ENCODE data around the gene ZNF121.
"Not testable (repeated sequence)": the region's sequence is repeated elsewhere in the genome, so short reads cannot be mapped to it uniquely, and the experiment has no call there.

Gene ZNF121

DNA sequence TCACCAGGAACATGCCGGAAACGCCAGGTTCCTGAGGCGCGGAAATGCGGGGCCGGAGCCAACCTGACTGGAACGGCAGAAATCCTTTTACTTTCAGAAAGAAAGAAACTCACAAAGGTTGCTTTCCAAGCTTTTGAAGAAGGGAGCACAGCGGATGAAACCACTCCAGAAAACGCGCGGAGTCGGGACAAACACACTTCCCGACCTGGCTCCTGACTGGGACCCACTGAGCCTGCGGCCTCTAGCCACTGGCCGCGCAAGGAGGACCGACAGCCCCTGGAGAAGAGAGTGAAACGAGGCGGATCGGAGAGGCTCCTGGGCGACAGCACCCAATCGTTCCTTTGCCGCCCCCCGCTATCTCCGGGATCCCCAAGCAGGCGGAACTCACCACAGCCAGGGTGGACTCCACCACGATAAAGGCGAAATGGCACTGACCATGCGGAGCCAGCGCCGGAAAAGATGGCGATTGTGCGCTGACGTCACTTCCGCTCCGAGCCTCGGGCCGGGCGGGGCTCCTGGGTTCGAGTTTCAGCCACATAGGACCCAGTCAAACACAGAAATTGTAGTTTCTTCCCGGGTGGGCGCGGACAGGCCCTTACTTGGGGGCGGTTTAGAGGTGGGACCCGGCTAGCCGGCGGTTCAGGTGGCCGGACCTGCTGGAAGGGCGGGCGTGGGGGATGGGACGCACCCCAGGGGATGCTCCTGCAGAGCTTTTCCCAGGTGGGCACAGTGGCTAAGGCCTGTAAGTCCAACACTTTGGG is at the start of gene ZNF121:
ZNF121 (minus strand) TSS at position 432 of the 761 bp plus-strand sequence. CDS start 16,407 bp downstream, outside the sequence.
- DNase-seq, result peak; percentile 85

DNA sequence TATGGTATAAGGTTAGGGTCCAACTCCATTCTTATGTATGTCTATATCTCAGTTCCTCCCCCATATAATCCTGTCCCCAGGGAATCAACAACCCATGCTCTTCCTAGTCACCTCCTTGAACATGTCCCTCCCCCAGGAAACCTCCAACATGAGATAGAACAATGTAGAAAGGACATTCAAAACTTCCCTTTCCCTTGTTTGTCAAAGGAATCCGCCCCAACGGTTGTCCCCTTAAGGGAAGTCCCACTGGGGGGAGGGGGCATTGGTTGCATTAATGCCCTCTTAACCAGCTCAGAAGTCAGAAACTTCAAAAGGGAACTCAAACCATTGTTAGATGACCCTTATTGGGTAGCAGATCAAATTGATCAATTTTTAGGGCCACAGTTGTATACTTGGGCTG is 43.6 kb upstream of the ZNF121 start:
- no peak for DNase-seq

DNA sequence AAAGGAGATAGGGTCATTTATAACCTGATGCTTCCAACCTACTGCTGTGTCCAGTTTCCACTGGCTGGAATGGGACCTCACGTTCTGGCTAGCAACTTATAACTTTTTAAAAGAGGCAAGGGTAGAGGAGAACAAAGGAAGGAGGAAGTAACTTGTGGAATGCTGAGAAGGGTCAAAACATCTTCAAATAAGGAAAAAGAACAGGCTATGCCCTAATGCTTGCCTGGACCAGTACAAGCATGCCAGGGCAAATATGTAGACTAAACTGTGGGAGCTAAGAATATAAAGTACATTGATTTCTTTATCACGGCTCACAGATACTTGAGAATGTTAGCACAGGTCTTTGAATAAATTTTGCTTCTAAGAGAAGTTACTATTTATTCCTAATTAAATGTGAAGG is 38.2 kb upstream of the ZNF121 start:
- no peak for DNase-seq

DNA sequence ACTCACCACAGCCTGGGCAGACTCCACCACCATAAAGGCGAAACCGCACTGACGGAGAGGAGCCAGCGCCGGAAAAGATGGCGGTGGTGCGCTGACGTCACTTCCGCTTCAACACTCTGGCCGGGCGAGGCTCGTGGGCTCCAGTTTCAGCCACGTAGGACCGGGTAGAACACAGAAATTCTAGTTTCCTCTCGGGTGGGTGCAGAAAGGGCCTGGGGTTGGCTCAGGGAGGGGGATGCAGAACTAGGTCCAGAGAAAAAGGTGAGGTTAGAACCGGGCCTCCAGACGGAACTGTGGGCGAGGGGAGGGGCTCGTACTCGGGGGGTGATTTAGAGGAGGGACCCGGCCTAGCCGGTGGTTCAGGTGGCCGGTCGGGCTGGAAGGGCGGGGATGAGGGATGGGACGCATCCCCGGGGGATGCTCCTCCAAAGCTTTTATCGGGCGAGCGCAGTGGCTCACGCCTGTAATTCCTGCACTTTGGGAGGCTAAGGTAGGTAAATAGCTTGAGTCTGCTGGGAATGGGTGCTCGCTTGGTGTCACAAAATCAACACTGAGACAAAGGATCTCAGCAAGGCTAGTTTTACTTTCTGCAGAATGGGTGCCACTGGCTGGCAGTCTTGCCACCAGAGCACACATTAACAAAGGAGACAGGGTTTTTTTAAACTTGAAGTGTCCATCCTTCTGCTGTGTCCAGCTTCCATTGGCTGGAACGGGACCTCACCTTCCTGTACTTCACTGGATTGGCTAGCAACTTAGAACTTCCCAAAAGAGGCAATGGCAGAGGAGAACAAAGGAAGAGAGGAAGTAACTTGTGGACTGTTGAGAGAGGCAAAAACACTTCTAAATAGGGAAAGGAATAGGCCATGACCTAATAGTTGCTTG is 37.1 kb upstream of the ZNF121 start, which contains the start of gene ZNF561:
ZNF561 (minus strand) TSS at position 77 of the 882 bp plus-strand sequence. CDS start 1,776 bp downstream, outside the sequence.
- peak; percentile 84 for DNase-seq

DNA sequence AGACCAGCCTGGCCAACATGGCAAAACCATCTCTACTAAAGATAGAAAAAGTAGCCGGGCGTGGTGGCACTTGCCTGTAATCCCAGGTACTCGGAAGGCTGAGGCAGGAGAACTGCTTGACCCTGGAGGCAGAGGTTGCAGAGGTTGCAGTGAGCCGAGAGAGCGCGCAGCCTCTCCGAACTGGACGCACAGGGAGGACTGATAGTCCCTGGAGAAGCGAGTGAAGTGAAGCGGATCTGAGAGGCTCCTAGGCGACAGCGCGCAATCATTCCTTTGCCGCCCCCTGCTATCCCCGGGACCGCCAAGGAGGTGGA is 36.5 kb upstream of the ZNF121 start:
- no peak for DNase-seq

DNA sequence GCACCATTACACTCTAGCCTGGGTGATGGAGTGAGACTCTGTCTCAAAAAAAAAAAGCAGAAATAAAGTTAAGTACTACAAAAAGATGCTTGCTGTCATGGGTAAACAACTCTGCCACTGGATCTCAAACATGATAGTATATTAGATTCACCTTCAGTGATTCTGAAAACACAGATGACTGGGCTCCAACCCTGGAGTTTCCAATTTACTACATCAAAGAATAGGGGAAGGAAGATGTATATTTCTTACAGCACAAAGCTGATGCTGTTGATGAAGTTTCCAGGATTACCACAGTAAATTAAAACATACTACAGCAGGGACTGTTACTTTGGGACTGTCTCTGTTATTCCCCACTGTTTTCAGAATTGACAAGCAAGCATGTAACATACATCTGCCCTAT is 31.5 kb upstream of the ZNF121 start:
- no peak for DNase-seq

DNA sequence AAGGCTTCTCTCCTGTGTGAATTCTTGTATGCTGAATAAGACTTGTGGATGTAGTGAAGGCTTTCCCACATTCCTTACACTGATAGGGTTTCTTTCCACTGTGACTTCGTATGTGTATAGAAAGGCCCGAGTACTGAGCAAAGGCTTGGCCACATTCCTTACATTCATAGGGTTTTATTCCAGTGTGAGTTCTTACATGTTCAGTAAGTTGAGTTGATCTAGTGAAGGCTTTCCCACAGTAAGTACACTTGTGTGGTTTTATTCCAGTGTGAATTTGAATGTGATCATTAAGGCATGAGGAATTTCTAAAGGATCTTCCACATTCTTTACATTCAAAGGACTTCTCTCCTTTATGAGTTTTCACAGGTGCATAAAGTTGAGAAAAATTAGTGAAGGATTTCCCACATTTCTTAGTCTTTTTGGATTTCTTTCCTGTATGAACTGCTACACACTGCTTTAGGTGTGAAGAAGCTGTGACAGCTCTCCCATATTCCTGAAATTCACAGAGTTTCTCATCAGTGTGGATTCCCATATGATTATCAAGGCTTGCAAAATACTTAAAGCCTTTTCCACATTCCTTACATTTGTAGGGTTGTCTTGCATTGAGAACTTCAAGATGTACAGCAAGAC is 26.3 kb upstream of the ZNF121 start:
- no peak for DNase-seq

DNA sequence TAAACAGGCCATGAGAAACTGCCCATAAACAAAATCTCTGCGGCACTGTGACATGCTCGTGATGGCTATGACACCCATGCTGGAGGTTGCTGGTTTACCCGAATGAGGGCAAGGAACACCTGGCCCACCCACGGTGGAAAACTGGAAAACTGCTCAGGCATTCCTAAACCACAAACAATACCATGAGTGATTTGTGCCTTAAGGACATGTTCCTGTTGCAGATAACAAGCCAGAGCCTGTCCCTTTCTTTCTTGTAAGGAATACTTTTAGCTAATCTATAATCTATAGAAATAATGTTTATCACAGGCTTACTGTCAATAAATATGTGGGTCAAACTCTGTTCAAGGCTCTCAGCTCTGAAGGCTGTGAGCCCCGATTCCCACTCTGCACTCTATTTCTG is 24.6 kb upstream of the ZNF121 start:
- DNase-seq, result no peak

DNA sequence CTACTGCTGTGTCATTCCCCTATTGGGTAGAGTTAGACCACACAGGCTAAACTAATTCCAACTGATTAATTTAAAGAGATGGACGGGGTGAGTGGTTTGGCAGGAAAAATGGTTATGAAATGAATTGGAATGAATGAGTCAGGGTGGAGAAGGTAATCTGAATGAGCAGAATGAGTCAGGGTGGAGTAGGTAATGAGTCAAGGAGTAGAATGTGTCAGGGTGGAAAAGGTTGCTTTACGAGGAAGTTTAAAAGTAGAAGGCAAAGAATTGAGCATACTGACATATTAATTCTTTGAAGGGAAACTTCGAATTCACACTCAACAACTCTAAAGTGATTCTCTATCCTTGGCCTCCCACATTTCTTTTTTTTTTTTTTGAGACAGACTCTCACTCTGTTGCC is 12.7 kb upstream of the ZNF121 start:
- no peak for DNase-seq

DNA sequence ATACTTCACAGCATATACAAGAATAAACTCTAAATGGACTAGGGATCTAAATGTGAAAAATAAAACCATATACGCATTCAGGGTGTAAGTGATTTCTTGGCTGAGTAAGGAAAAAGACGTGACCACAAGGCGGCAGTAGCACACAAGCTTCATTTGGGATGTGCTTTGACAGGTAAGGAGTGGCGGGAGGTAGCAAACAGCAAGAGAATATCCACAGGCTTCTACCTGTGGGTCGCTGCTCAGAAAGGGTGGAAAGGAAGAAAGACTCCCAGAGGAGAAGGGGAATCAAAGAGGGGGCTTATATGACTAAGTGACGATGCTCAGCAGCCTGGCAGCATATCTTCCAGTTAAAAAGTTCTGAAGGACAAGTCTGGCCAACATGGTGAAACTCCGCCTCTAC is 2.5 kb upstream of the ZNF121 start:
- peak; percentile 72 for DNase-seq

DNA sequence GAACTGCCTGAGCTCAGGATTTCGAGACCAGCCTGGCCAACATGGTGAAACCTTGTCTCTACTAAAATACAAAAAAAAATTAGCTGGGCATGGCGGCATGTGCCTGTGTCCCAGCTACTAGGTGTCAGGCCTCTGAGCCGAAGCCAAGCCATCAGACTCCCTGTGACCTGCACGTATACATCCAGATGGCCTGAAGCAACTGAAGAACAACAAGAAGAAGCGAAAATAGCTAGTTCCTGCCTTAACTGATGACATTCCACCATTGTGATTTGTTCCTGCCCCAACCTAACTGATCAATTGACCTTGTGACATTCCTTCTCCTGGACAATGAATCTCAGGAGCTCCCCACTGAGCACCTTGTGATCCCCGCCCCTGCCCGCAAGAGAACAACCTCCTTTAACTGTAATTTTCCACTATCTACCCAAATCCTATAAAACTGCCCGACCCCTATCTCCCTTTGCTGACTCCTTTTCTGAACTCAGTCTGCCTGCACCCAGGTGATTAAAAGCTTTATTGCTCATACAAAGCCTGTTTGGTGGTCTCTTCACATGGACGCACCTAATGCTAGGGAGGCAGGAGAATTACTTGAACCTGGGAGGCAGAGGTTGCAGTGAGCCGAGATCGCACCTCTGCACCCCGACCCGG is 2.1 kb downstream of the ZNF121 start:
- DNase-seq, result not testable (repeated sequence)

DNA sequence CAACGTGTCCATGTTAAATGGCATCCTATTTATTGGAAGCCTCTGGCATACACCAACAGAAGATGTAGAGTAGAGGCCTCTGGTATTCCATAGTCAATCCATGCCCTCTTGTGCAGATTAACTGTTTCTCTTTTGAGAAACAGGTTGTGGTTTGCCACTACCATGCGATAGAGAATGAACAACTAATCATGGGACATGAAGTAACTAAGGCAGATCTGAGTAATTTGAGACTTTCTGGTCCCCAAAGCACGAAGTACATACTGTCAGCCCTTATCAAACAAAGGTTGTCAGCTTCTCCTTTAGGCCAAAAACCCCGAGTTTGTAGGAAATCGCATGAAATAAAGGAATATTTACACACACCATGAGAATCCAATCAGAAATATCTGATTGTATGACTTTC is 3.6 kb downstream of the ZNF121 start:
- DNase-seq, result no peak

DNA sequence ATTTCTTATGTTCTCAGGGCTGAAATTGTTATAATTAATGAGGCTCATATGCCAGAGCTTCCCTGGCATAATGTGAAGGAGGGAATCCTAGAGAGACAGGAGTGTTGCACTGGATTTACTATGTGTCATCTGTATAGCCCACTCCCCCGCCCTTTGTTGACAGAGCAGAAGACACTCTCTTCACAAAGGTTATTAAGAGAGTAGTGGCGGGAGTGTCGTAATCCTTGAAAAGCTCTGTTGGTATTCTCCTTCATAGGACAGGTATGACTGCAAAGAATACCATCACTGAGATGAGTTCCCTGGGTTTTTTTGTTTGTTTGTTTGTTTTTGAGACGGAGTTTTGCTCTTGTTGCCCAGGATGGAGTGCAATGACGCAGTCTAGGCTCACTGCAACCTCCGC is 14.0 kb downstream of the ZNF121 start:
- DNase-seq, result no peak

DNA sequence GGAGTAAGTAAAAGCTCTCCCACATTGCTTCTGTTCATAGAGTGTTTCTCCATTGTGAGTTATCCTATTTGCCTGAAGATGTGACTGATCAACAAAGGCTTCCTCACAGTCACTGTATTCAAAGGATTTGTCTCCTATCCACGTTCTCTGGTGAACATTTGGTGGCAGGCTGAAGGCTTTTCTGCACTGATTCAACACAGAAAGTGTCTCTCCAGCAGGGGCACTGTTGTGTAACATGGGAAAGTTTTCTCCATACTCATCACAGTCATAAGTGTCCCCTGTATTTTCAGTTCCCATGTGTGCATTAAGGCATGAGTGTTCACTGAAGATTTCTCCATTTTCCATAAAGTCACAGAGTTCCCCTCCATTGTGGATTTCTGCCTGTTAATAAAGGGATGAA is 17.6 kb downstream of the ZNF121 start:
- DNase-seq, result no peak

DNA sequence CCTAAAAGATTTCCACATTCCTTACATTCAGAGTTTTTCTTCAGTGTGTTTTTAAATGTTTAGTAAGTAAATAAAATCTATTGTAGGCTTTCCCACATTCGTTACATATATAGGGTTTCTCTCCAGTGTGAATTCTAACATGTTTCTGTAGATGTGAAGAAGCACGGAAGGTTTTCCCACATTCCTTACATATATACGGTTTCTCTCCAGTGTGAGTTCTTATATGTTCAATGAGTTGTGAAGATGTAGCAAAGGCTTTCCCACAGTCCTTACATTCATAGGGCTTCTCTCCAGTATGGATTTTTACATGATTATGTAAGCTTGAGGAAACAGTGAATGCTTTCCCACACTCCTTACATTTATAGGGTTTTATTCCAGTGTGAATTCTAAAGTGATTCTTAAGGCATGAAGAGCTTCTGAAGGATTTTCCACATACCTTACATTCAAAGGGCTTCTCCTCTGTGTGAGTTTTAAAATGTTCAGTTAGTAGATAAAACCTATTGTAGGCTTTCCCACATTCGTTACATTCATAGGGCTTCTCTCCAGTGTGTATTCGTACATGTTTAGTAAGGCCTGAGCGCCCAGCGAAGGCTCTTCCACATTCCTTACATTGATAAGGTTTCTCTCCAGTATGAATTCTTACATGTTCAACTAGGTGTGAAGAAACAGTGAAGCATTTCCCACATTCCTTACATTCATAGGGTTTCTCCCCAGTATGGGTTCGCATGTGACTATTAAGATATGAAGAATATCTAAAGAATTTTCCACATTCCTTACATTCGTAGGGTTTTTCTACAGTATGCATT is 18.2 kb downstream of the ZNF121 start:
- DNase-seq, result no peak

DNA sequence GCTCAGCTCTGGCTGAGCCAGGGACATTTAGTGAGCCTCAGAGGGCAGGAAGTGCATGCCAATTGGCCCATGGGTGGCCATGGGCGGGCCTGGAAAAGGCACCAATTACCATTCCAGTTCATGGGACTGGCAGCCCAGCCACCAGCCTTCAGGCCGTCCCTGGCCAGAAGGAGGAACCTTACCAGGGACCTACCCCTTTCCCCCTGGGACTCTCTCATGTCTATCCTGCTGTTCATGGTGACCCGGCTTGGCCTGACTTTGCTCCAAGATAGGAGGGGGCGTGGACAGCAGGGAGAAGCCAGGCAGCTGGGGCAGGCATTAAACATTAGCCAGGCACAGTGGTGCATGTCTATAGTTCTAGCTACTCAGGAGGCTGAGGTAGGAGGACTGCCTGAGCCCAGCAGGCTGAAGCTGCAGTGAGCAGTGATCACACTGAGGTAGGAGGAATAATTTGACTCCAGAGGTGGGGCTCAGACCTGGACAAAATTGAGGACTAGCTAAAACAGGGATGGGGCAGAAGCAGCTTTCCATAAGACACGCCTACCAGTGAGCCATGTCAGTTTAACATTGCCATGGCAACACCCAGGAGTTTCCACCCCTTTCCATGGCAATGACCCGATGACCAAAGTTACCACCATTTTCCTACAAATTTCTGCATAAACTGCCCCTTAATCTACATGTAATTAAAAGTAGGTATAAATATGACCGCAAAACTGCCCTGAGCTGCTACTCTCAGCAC is 31.6 kb downstream of the ZNF121 start:
- DNase-seq, result no peak

DNA sequence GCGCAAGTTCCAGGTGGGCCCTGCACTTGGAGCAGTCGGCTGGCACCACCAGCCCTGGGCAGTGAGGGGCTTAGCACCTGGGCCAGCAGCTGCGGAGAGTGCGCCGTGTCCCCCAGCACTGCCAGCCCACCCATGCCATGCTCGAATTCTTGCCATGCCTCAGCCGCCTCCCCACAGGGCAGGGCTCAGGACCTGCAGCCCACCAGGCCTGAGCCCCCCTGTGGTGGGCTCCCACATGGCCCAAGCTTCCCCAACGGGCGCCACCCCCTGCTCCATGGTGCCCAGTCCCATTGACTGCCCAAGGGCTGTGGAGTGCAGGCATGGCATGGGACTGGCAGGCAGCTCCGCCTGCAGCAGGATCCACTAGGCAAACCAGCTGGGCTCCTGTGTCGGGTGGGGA is 36.4 kb downstream of the ZNF121 start:
- no peak for DNase-seq

DNA sequence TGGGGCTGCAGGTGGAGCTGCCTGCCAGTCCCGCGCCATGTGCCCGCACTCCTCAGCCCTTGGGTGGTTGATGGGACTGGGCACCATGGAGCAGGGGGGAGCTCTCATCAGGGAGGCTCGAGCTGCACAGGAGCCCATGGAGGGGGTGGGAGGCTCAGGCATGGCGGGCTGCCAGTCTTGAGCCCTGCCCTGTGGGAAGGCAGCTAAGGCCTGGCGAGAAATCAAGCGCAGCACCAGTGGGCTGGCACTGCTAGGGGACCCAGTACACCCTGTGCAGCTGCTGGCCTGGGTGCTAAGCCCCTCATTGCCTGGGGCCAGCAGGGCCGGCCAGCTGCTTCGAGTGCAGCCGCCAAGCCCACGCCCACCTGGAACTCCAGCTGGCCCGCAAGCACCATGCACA is 43.0 kb downstream of the ZNF121 start:
- not testable (repeated sequence) for DNase-seq

DNA sequence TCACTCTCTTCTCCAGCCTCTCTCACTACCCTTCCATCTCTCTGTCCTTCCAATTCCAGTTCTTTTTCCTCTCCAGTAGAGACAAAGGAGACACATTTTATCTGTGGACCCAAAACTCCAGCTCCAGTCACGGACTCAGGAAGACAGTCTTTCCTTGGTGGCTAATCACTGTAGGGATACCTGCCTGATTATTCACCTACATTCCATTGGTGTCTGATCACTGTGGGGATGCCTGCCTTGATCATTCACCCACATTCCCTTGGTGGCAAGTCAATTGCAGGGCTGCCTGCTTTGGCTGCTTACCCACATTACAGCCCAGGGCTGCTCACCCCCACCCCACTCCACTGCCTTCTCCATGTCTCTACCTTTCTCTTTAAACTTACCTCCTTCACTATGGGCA is 44.4 kb downstream of the ZNF121 start:
- DNase-seq, result not testable (repeated sequence)

DNA sequence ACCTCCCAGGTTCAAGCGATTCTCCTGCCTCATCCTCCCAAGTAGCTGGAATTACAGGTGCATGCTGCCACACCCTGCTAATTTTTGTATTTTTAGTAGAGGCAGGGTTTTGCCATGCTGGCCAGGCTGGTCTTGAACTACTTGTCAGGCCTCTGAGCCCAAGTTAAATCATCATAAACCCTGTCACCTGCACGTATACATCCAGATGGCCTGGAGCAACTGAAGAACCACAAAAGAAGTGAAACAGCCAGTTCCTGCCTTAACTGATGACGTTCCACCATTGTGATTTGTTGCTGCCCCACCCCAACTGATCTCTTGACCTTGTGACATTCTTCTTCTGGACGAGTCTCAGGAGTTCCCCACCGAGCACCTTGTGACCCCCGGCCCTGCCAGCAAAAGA is 45.1 kb downstream of the ZNF121 start:
- DNase-seq, result not testable (repeated sequence)

Measured in NCI-H1105 treated with DMSO at 0.1 percent for 48 hours (cell line).